LoVo (cell line): ENCODE results near the gene NAGPA.

Experiments used
- DNase-seq: peaks from one replicate; pipeline ENCODE4 v3.0.0-alpha.2; 2016; ENCODE audit warnings: low spot score

Gene NAGPA

GRCh38 chr16:5003211-5003610 is 30.5 kb downstream of the NAGPA start:
- DNase-seq, result no peak

GRCh38 chr16:5002699-5003143 is 31.0 kb downstream of the NAGPA start:
- no peak for DNase-seq

- DNase-seq, result no peak
Measured at GRCh38 chr16:5001986-5002385, 31.7 kb downstream of the NAGPA start.

GRCh38 chr16:5001571-5001970 is 32.2 kb downstream of the NAGPA start:
- DNase-seq, result no peak

GRCh38 chr16:5000573-5001001 is 33.1 kb downstream of the NAGPA start:
- DNase-seq, result no peak

- no peak for DNase-seq
Measured at GRCh38 chr16:4994719-4995434, 38.9 kb downstream of the NAGPA start.

GRCh38 chr16:4991754-4992153 is 42.0 kb downstream of the NAGPA start:
- no peak for DNase-seq

- no peak for DNase-seq
Measured at GRCh38 chr16:4990415-4990814, 43.3 kb downstream of the NAGPA start.

- DNase-seq, result no peak
Measured at GRCh38 chr16:4989391-4990006, 44.2 kb downstream of the NAGPA start.

GRCh38 chr16:4988647-4989046 is 45.1 kb downstream of the NAGPA start:
- no peak for DNase-seq

GRCh38 chr16:4987580-4988374 is 46.0 kb downstream of the NAGPA start:
- no peak for DNase-seq

GRCh38 chr16:4987250-4987579 is 46.5 kb downstream of the NAGPA start:
- DNase-seq, result no peak

- DNase-seq, result no peak
Measured at GRCh38 chr16:4984174-4984990, 49.4 kb downstream of the NAGPA start.

- no peak for DNase-seq
Measured at GRCh38 chr16:4982056-4982867, 51.5 kb downstream of the NAGPA start.

GRCh38 chr16:4981473-4981872 is 52.3 kb downstream of the NAGPA start:
- no peak for DNase-seq

- no peak for DNase-seq
Measured at GRCh38 chr16:4980691-4981090, 53.0 kb downstream of the NAGPA start.

- no peak for DNase-seq
Measured at GRCh38 chr16:4979736-4980660, 53.7 kb downstream of the NAGPA start.

GRCh38 chr16:4979164-4979563 is 54.6 kb downstream of the NAGPA start:
- no peak for DNase-seq

- no peak for DNase-seq
Measured at GRCh38 chr16:4976611-4977145, 57.1 kb downstream of the NAGPA start.

GRCh38 chr16:4976079-4976478 is 57.7 kb downstream of the NAGPA start:
- no peak for DNase-seq
